ENCODE measurements around the gene FGGY.

The FGGY gene

DNA sequence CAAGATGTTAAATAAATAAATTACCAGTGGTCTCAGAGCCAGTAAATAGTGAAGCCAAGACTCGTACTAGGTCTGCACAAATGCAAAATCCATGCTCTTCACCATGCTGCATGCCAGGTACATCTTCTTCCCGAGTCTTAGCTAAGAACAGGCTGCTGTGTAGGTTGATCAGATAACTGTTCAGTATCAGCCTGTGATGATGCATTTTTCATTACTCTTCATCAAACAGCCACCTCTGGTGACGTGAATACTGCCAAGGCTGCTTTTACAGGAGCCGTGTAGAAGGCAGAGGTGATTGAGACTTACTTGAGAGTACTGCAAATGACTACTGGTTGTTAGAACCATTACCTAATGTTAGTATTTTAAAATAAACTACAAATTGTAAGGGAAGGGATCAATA lies 478.6 kb downstream of the FGGY start:
- Mint-ChIP-seq H3K27me3 (no peaks in the 10 kb centered on the region), H3K36me3 (ENCODE audit: low read depth) (no peaks in the 10 kb centered on the region), H3K4me3 (no peak overlapping the region), H3K4me1 (ENCODE audit: low read depth) (no peaks in the 10 kb centered on the region), H3K27ac (no peak overlapping the region), H3K9me3 (no peaks in the 10 kb centered on the region)

GRCh38 chr1:59776960-59777852 lies 480.3 kb downstream of the FGGY start:
- Mint-ChIP-seq H3K36me3 (ENCODE audit: low read depth) (no peaks in the 10 kb centered on the region), H3K27ac (no peak overlapping the region), H3K4me1 (ENCODE audit: low read depth) (no peaks in the 10 kb centered on the region), H3K9me3 (no peaks in the 10 kb centered on the region), H3K4me3 (no peak overlapping the region), H3K27me3 (no peaks in the 10 kb centered on the region)

- Mint-ChIP-seq H3K36me3 (ENCODE audit: low read depth) (no peaks in the 10 kb centered on the region), H3K27me3 (no peaks in the 10 kb centered on the region), H3K4me3 (no peak overlapping the region), H3K9me3 (no peaks in the 10 kb centered on the region), H3K4me1 (ENCODE audit: low read depth) (no peaks in the 10 kb centered on the region), H3K27ac (no peak overlapping the region)
Observed at GRCh38 chr1:59779949-59780348, 483.1 kb downstream of the FGGY start.

GRCh38 chr1:59788825-59789224 lies 491.9 kb downstream of the FGGY start:
- Mint-ChIP-seq H3K9me3 (peaks cover 42% of the 10 kb centered on the region), H3K4me1 (ENCODE audit: low read depth) (no peaks in the 10 kb centered on the region), H3K4me3 (no peak overlapping the region), H3K27ac (no peak overlapping the region), H3K27me3 (peaks cover 6% of the 10 kb centered on the region), H3K36me3 (ENCODE audit: low read depth) (peaks cover 4% of the 10 kb centered on the region)

DNA sequence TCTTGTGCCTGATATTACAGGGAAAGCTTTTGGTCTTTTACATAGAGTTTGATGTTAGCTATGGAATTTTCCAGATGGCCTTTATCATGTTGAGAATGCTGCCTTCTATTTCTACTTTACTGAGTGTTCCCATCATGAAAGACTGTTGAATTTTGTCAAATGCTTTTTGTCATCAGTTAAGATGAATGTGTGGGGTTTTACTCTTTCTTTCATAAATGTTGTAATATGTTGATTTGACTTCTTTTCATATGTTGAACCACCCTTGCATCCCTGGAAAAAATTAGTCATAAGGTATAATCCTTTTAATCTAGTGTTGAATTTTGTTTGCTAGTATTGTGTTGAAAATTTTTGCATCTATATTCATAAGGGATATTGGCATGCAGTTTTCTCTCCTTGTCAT lies 501.7 kb downstream of the FGGY start:
- no peaks in the 10 kb centered on the region for H3K36me3 Mint-ChIP-seq (ENCODE audit: low read depth)
- H3K27me3 Mint-ChIP-seq: peaks cover 16% of the 10 kb centered on the region
- H3K4me1 Mint-ChIP-seq (ENCODE audit: low read depth): no peaks in the 10 kb centered on the region
- H3K27ac Mint-ChIP-seq: no peak overlapping the region
- H3K4me3 Mint-ChIP-seq: no peak overlapping the region
- H3K9me3 Mint-ChIP-seq: peaks cover 10% of the 10 kb centered on the region

DNA sequence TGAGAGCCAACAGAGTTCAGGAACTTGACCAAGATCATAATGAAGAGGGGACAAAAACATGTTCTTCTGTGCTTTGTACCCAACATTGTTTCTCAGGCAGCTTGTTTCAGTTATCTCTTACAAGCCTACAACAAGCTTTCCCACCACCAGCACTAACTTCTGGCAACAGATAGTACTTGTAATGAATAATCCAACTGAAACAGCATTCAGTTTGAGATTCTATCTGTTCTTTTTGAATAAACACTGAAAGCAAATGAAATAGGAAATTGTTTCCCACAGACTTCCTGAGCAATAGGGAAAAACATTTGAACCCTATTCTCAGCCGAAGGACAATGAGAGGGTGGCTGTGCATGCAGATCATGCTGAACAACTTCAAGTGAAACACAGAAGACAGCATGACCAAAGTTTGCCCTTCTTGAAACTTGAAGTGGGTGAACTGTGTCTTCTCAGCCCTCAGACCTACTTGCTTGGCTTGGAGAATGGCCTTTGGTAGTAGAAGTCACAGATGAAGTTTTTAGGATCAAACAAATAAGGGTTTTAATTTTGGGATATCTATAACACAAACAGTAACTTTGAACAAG lies 506.7 kb downstream of the FGGY start:
- Mint-ChIP-seq H3K36me3 (ENCODE audit: low read depth) (no peaks in the 10 kb centered on the region), H3K27me3 (peaks cover 7% of the 10 kb centered on the region), H3K9me3 (no peaks in the 10 kb centered on the region), H3K4me1 (ENCODE audit: low read depth) (no peaks in the 10 kb centered on the region), H3K4me3 (no peak overlapping the region), H3K27ac (no peak overlapping the region)

DNA sequence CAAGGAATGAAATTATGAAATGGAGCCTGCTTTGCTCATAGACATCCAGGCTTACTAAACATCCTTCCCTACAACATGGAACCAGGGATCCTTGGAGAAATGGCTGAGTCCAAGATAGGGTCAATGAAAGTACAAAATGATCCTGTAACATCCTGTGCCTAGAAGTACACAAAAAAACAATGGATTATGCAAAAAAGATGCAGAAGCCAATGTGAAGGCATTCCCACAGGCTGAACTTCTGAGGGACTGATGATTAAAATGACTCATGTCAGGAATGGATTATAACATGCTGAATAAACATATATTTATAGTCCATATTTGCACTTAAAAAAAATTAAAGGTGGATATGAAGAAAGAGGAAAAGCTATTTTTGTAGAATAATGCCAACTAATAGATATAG lies 507.4 kb downstream of the FGGY start:
- Mint-ChIP-seq H3K27ac (no peak overlapping the region), H3K27me3 (peaks cover 7% of the 10 kb centered on the region), H3K4me3 (no peak overlapping the region), H3K9me3 (no peaks in the 10 kb centered on the region), H3K36me3 (ENCODE audit: low read depth) (no peaks in the 10 kb centered on the region), H3K4me1 (ENCODE audit: low read depth) (no peaks in the 10 kb centered on the region)

GRCh38 chr1:59805554-59805953 lies 508.7 kb downstream of the FGGY start:
- Mint-ChIP-seq H3K4me1 (ENCODE audit: low read depth) (no peaks in the 10 kb centered on the region), H3K27ac (no peak overlapping the region), H3K4me3 (no peak overlapping the region), H3K27me3 (peaks cover 12% of the 10 kb centered on the region), H3K36me3 (ENCODE audit: low read depth) (no peaks in the 10 kb centered on the region), H3K9me3 (no peaks in the 10 kb centered on the region)

Data from stimulated activated naive CD8-positive, alpha-beta T cell treated with anti-CD3 and anti-CD28 coated beads, Interleukin-15, Interleukin-2, amounts not matched to agents 100 ng/mL and 50 ng/mL, for 24 hours (primary cell).